ENCODE measurements around the gene INPP5A. TPM values are rescaled to one million over a fixed set of nuclear protein-coding genes. Genes with fewer than 3 reads are reported as not detected.
A peak's percentile ranks its signal among the peaks of the same experiment; 100 is the strongest.
"Not testable (repeated sequence)": the region's sequence is repeated elsewhere in the genome, so short reads cannot be mapped to it uniquely, and the experiment has no call there.

Gene INPP5A
- total RNA-seq, 1 donor from 2014 or later: 18.1 TPM

- DNase-seq (ENCODE audit: low read depth in 2 of 2): peak in 1 of 2 donors; percentile 37
Observed at GRCh38 chr10:132593900-132594876, 56.6 kb downstream of the INPP5A start.

- no peak for DNase-seq (ENCODE audit: low read depth in 2 of 2)
Observed at GRCh38 chr10:132595021-132595420, 57.4 kb downstream of the INPP5A start.

- DNase-seq (ENCODE audit: low read depth in 2 of 2): no peak
Observed at GRCh38 chr10:132595854-132596253, 58.3 kb downstream of the INPP5A start.

- no peak for DNase-seq (ENCODE audit: low read depth in 2 of 2)
Observed at GRCh38 chr10:132596742-132597279, 59.2 kb downstream of the INPP5A start.

GRCh38 chr10:132597654-132598053 is 60.1 kb downstream of the INPP5A start:
- DNase-seq (ENCODE audit: low read depth in 2 of 2): no peak

GRCh38 chr10:132599023-132599618 is 61.5 kb downstream of the INPP5A start:
- not testable (repeated sequence) for DNase-seq (ENCODE audit: low read depth in 2 of 2)

GRCh38 chr10:132599732-132600131 is 62.1 kb downstream of the INPP5A start:
- DNase-seq (ENCODE audit: low read depth in 2 of 2): no peak

- DNase-seq (ENCODE audit: low read depth in 2 of 2): no peak
Observed at GRCh38 chr10:132600416-132600815, 62.8 kb downstream of the INPP5A start.

- DNase-seq (ENCODE audit: low read depth in 2 of 2): no peak
Observed at GRCh38 chr10:132601567-132601966, 64.0 kb downstream of the INPP5A start.

GRCh38 chr10:132602614-132603013 is 65.0 kb downstream of the INPP5A start:
- no peak for DNase-seq (ENCODE audit: low read depth in 2 of 2)

GRCh38 chr10:132603851-132604533 is 66.4 kb downstream of the INPP5A start:
- DNase-seq (ENCODE audit: low read depth in 2 of 2): no peak

GRCh38 chr10:132604686-132605085 is 67.1 kb downstream of the INPP5A start:
- DNase-seq (ENCODE audit: low read depth in 2 of 2): no peak

GRCh38 chr10:132605390-132605789 is 67.8 kb downstream of the INPP5A start:
- no peak for DNase-seq (ENCODE audit: low read depth in 2 of 2)

GRCh38 chr10:132606031-132606491 is 68.5 kb downstream of the INPP5A start:
- no peak for DNase-seq (ENCODE audit: low read depth in 2 of 2)

- DNase-seq (ENCODE audit: low read depth in 2 of 2): peak in 1 of 2 donors; percentile 37
Observed at GRCh38 chr10:132606536-132607316, 69.1 kb downstream of the INPP5A start.

GRCh38 chr10:132607491-132607890 is 69.9 kb downstream of the INPP5A start:
- DNase-seq (ENCODE audit: low read depth in 2 of 2): no peak

GRCh38 chr10:132607961-132608495 is 70.4 kb downstream of the INPP5A start:
- DNase-seq (ENCODE audit: low read depth in 2 of 2): no peak

- DNase-seq (ENCODE audit: low read depth in 2 of 2): no peak
Observed at GRCh38 chr10:132608511-132609195, 71.1 kb downstream of the INPP5A start.

- no peak for DNase-seq (ENCODE audit: low read depth in 2 of 2)
Observed at GRCh38 chr10:132609211-132609610, 71.6 kb downstream of the INPP5A start.

Measured in lung microvascular endothelial cell (primary cell).